ENCODE data around the gene PLSCR2. TPM values are rescaled to one million over a fixed set of nuclear protein-coding genes. Genes with fewer than 3 reads are reported as not detected.
A peak's percentile ranks its signal among the peaks of the same experiment; 100 is the strongest.
"Not testable (repeated sequence)": the region's sequence is repeated elsewhere in the genome, so short reads cannot be mapped to it uniquely, and the experiment has no call there.

Gene PLSCR2, protein sequence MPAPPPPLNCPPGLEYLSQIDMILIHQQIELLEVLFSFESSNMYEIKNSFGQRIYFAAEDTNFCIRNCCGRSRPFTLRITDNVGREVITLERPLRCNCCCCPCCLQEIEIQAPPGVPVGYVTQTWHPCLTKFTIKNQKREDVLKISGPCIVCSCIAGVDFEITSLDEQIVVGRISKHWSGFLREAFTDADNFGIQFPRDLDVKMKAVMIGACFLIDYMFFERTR
- total RNA-seq = not detected

DNA sequence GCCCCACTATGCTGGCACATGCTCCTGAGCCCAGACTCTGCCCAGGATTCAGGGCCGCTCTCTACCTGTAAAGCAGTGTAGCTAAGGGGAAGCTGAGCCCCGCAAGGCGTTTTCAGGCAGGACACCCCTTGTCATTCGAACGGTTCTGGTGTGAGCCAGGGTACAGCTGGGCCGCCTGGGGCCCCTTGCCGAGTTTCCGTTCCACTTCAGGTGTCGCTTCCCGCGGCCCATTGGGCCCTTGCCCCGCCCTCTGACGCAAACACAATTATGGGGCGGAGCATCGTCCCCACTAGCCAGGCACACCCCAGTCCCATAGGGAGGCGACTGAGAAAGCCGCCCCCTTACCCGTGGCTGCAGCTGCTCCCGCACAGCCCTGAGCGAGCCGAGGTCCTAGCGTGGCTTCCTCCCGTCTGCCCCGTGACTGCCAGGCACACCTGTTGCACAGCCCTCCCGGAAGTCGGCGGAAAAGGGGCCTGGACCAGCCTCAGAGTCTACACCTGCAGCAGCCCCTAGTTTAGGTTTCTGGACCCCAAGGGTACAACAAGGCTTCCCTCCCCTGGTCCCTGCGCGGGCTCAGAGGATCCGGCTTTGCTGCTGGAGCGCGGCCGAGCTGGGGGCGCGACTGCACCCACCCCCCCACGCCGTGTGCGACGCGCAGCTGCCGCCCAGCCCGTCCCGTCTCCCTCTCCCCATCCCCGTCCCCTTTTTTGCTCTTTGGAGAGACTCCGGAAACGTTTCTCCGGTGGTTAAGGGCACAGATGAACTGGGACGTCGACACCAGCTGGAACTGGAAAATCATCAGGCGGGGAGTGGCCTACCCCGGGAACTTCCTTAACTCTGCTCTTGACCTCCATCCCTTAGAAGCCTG is at the start of gene PLSCR2:
TSS of gene PLSCR2 (minus strand) at position 412 of the 868 bp plus-strand sequence. CDS start 9,657 bp downstream, outside the sequence.
- DNase-seq (ENCODE audit: low spot score in 2 of 2) (peak; percentile 41 to 76), FAIRE-seq (no peak)

DNA sequence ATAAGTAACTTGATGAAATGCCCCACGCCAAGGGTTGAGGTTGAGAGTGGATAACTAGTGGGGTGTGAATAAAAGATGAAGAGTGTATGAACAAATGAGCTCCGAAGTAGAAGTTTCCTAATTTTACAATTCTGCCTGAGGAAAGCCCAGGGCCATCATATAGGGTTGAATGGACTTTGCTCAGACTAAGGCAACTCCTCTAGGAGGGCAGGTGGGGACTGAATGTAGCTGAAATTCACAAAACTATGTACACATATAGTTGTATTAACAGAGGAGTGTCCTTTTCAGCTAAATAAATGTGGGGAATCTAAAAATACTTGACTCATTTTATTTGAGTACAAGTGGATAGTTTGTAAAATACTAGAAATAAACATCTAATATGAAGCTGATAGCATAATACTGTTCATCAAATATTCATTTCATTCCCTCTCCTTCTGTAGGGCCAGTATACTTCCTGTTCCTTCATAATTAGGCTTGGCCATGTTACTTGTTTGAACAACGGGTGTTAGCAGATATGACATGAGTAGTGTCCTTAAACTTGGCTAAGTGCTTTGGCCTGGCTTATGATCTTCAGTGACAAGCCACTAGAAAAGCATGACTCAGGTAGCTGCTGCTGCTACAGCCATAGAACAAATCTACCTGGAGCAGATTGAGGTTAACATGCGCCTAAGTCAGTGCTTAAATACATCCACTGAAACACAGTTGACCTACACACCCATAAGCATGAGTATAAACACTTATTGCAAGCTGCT is 48.5 kb upstream of the PLSCR2 start:
- FAIRE-seq (no peak), DNase-seq (ENCODE audit: low spot score in 2 of 2) (no peak)

DNA sequence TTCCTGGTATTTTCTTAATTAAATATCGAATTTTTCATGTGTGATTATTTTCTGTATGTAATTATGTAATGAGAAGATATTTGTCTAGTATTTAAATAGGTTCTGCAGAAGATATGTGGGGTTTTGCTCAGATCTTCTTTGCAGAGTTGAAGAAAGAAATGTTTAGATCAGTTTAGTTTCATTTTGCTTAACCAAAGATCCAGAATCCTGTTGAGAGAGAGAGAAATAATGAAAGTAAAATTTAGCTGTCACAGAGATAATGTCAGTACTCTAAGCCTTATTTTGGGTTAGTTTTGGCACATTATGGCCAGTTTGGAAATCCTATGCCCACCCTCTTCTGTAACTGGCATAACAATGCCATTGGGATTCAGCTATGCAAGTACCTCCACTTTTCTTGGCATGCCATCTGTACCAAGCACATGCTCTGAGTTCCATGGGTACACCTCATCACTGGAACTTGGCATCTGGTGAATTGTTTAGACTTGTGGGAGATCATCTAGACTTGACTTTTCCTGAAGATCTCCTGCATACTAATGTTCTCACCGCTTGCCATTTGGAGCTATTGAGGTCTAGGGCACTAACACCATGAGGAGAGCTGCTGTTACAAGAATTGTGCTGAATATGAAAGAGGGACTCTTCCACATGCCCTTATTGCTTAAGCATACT is 44.2 kb upstream of the PLSCR2 start:
- FAIRE-seq = peak; percentile 37
- DNase-seq (ENCODE audit: low spot score in 2 of 2) = no peak

DNA sequence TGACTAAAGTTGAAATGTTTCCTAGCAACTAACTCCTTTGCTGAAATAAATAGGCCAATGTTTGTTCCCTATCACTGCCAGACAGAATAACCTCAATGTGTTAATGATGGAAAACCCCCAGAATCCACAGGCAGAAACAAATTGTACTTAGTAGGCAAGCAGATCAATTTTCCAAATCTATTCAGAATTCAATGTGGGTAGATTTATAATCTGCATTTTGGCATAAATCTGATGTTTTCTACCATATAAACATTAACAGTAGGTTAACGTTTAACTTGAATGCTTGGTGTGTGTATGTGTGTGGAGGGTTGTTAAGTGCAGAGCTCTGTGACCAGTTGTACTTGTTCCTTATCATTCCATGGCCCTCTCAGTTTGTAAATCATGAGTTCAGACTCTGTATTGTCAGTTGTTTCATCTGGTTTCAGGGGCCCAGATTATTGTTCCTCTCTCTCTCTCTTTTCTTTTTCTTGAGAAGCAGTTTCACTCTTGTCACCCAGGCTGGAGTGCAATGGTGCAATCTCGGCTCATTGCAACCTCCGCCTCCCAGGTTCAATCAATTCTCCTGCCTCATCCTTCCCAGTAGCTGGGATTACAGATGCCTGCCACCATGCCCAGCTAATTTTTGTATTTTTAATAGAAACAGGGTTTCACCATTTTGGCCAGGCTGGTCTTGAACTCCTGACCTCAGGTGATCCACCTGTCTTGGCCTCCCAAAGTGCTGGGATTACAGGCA is 42.2 kb upstream of the PLSCR2 start:
- FAIRE-seq (no peak), DNase-seq (ENCODE audit: low spot score in 2 of 2) (no peak)

DNA sequence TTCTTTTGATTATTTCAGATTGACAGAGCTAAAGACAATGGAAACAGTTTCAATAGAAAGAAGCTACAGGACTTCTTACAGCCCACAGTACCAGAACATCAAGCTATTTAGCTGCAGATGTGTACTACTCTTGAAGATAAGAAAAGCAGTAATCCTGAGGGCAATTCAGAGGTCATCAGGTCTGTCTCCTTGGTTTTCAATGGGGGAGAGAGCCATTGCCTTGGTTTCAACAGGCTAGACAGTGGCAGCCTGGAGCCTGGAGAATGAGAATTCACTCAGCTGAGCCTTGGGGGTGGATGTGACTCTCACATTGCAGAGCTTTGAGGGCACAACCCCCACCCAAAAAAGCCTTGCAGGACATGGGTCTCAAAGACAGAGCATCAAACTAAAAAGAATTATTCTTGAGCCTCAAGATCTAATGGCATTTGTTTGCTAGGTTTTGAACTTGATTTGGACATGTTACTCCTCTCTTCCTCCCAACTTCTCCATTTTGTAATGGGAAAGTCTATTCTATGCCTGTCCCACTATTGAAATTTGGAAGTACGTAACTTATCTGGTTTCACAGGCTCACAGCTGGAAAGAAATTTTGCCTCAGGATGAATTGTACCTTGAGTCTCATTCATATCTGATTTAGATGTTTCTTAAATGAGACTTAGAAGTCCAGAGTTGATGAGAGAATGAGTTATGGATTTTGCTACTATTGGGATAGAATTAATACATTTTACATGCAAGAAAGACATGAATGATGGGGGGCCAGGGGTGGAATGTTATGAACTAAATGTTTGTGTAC is 38.2 kb upstream of the PLSCR2 start:
- FAIRE-seq = no peak

DNA sequence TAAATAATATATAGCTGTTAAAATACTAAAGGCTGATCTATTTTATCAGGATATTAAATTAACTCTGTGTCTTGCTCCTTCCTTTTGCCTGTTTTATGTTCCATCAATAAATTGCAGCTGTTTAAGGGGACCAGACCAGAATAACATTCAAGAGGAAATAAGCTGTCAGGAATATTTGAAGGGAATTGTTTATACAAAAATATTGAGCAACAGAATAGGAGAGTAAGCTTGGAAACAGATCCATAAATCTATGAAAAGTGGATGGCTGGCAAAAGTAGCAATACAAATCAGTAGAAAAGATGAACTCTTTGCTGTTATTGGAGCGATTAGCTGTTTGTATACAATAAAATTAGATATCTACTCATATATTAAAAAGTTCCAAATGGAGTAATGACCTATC is 36.2 kb upstream of the PLSCR2 start:
- FAIRE-seq = no peak
- no peak for DNase-seq (ENCODE audit: low spot score in 2 of 2)

More for the DNA sequence above, 38.2 kb upstream of the PLSCR2 start:
- no peak for DNase-seq (ENCODE audit: low spot score in 2 of 2)

DNA sequence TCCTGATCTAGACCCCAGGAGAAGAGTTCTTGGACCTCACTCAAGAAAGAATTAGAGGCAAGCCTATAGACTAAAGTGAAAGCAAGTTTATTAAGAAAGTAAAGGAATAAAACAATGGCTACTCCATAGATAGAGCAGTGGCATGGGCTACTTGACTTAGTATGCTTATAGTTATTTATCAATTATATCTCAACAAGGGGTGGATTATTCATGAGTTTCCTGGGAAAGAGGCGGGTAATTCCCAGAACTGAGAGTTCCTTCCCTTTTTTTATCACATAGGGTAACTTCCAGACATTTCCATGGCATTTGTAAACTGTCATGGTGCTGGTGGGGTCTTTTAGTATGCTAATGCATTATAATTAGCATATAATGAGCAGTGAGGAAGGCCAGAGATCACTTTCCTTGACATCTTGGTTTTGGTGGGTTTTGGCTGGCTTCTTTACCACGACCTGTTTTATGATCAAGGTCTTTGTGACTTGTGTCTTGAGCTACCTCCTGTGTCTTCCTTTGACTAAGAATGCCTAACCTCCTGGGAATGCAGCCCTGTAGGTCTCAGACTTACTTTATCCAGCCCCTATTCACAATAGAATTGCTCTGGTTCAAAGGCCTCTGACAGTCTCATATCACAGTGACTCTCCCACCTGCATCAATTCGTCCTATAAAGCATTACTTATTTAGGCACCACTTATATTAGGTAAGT is 35.3 kb upstream of the PLSCR2 start:
- FAIRE-seq = no peak
- DNase-seq (ENCODE audit: low spot score in 2 of 2) = no peak

DNA sequence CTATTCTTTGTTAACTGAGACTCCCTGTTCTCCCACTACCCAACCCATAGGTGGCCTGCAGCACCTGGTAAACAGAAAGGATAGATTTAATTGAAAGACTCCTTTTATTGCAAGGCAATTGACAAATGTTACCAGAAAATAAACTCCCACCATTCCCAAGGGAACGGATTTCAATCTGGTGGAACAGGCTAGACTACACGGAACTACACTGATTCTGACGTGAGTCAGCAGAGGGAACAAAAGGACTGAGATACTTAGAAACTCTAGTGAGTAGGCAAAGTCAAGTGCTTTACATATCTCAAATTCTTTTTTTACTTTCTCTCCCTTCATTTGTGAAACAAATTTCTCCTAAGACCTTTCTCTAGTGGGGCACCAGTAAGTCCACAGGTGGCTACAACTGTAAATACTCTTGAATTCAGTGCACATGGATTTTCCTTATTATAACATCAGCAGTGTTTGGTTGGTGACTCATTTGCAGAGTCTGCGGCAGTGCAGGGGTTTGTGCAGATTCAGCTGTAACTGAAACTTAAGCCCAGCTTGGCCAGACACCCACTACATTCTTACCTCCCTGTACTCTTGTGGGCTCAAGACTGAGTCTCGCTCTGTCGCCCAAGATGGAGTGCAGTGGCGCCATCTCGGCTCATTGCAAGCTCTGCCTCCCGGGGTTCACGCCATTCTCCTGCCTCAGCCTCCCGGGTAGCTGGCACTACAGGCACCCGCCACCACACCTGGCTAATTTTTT is 34.3 kb upstream of the PLSCR2 start:
- no peak for DNase-seq (ENCODE audit: low spot score in 2 of 2)
- no peak for FAIRE-seq

DNA sequence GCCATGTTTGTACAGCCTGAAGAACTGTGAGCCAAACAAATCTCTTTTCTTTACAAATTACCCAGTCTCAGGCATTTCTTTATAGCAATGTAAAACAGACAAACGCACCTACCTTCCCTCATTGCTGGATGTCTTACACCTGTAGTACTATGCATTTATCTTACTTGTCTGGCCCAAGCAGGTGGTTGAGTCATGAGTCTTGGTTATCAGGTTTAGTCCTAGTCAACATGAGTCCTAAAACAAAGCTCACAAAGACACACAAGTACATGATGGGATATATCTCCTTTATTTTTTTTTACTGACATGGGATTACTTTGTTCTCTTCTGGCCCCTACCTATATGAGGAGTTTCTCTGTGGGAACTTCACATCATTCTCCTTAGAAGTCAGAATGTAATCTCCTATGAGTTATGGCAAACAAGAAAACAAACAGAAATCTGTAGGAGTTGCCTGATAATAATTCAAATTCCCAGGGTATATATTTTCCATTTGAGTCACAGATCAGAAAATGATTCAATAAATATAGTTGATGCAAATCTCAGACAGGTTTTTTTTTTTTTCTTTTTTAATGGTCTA is 33.6 kb upstream of the PLSCR2 start:
- DNase-seq (ENCODE audit: low spot score in 2 of 2) = no peak
- FAIRE-seq = no peak

DNA sequence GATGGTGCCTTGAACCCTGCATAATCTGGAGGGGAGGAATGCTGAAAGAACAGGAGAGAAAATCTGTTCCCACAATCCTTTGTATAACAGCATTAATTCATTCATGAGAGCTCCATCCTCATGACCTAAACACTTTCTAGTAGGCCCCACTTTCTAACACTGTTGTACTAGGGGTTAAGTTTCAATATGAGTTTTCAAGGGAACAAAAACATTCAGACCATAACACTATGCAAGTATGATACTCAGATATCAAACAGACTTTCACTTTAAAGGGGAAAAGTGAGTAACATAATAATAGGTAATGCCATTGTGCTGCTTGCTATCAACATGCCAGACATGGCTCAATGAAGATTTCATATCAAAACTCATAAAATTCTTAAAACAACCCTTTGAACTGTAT is 32.4 kb upstream of the PLSCR2 start:
- no peak for FAIRE-seq

DNA sequence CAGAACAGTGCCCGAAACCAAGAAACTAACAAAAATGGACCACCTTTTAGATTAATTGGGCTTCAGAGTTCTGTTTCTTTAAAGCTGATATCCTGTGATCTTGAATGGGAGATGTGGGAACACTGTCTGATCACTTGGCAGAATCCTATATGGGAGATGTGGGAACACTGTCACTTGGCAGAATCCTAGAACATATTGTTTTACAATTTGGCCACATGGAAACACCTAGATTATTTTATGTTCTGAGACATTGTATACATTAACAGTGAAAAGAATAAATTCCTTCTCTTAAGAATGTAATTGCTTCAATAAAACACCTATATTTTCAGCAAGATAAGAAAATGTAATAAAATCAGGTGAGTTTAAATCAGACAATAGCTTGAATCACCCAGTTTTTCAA is 30.3 kb upstream of the PLSCR2 start:
- DNase-seq (ENCODE audit: low spot score in 2 of 2) = no peak
- FAIRE-seq = no peak

More for the DNA sequence above, 32.4 kb upstream of the PLSCR2 start:
- DNase-seq (ENCODE audit: low spot score in 2 of 2) = no peak

DNA sequence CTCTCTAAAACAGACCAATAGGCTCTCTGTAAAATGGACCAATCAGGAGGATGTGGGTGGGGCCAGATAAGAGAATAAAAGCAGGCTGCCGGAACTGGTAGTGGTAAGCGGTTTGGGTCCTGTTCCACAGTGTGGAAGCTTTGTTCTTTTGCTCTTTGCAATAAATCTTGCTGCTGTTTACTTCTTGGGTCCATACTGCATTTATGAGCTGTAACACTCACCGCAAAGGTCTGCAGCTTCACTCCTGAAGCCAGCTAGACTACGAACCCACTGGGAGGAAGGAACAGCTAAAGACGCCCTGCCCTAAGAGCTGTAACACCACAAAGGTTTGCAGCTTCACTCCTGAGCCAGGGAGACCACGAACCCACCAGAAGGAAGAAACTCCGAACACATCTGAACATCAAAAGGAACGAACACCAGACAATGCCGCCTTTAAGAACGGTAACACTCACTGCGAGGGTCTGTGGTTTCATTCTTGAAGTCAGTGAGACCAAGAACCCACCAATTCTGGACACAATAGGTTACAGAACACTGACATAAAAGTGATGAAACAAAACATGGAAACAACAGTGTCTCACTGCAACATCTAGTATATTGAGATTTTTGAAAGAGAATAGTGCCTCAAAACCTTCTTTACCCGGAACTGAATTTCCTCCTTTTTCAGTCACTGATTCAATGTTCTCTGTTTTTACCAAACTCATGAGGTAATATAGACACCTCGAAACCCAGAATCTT is 28.8 kb upstream of the PLSCR2 start:
- FAIRE-seq = no peak
- DNase-seq (ENCODE audit: low spot score in 2 of 2) = no peak

DNA sequence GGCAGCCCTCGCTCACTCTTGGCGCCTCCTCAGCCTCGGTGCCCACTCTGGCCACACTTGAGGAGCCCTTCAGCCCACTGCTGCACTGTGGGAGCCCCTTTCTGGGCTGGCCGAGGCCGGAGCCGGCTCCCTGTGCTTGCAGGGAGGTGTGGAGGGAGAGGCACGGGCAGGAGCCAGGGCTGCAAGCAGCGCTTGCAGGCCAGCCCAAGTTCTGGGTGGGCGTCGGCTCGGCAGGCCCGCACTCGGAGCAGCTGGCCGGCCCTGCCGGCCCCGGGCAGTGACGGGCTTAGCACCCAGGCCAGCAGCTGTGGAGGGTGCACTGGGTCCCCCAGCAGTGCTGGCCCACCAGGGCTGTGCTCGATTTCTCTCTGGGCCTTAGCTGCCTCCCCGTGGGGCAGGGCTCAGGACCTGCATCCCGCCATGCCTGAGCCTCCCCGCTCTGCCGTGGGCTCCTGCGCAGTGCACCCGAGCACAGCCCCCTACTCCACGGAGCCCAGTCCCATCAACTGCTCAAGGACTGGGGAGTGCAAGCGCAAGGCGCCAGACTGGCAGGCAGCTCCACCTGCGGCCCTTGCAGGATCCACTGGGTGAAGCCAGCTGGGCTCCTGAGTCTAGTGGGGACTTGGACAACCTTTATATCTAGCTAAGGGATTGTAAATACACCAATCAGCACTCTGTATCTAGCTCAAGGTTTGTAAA is 27.9 kb upstream of the PLSCR2 start:
- FAIRE-seq; DNase-seq (ENCODE audit: low spot score in 2 of 2): not testable (repeated sequence)

DNA sequence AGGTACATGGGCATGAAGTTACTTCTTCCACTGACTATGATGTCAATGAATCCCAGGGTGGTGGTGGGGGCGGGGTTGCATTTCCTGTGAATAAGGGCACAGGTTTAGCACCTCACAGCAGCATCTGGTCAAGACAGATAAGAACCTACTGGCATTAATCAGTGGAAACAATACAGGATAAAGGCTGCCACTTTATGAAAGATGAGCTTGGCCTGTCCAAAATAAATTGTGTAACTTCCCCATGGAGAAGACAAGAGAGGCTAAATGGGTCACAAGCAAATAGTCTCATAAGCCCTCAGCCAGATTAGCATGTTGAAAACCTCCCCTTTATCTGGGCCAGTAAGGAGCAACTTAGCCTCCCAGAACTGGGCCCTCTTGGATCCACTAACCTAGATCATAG is 27.4 kb upstream of the PLSCR2 start:
- DNase-seq (ENCODE audit: low spot score in 2 of 2) = no peak
- FAIRE-seq = no peak

DNA sequence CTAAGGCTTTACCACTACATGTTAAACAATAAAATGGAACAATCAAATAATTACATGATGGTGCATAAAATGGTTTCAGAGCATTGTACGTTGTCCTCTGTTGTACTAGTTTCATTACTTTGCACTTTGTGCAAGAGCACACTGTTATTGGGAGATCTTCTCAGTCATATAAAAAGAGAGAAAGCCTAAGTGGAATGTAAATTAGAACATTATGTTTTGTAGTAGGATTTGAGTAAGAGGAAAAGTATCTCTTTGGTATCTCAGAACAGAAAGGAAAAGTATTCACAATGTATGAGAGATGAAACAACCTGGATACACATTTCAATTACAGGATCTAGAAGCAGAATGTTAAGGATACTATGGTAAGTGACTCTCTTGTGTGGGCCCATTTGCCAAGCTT is 26.9 kb upstream of the PLSCR2 start:
- no peak for DNase-seq (ENCODE audit: low spot score in 2 of 2)
- no peak for FAIRE-seq

DNA sequence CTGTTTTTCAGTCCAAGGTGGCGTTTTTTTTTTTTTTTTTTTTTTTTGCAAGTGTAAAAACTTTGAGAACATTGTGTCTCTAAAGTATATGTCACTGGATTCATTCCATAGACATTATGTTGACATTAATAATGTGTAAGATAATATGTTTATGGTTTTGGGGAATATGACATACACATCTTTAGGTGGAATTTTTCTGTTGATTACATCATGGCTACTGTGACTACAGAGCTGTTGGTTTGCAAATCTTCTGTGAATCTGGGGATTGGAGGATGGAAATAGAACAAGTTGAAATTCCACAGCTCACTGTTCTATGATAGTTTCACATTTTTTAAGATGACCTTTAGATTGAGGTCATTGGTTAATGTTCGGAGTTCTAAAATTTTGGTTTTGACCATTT is 24.4 kb upstream of the PLSCR2 start:
- no peak for FAIRE-seq
- DNase-seq (ENCODE audit: low spot score in 2 of 2) = no peak
